HFF-Myc (cell line): ENCODE measurements around the gene WDFY2.
"Not testable (repeated sequence)": the region's sequence is repeated elsewhere in the genome, so short reads cannot be mapped to it uniquely, and the experiment has no call there.

Experiments used
- DNase-seq: peaks from one replicate; pipeline ENCODE4 v3.0.0-alpha.2; 2011; ENCODE audit warnings: low read depth; ENCODE audit errors: extremely low read depth
- H3K4me3 ChIP-seq: replicated peaks from 2 replicates; pipeline ENCODE4 v1.5.1; 2011; ENCODE audit warnings: low read depth, mild to moderate bottlenecking, control low read depth, low read length
- CTCF ChIP-seq: IDR thresholded peaks from 2 replicates; pipeline ENCODE4 v1.5.1; 2012; ENCODE audit warnings: mild to moderate bottlenecking, low read depth, low read length, control low read depth; ENCODE audit errors: missing control alignments

WDFY2 gene

DNA sequence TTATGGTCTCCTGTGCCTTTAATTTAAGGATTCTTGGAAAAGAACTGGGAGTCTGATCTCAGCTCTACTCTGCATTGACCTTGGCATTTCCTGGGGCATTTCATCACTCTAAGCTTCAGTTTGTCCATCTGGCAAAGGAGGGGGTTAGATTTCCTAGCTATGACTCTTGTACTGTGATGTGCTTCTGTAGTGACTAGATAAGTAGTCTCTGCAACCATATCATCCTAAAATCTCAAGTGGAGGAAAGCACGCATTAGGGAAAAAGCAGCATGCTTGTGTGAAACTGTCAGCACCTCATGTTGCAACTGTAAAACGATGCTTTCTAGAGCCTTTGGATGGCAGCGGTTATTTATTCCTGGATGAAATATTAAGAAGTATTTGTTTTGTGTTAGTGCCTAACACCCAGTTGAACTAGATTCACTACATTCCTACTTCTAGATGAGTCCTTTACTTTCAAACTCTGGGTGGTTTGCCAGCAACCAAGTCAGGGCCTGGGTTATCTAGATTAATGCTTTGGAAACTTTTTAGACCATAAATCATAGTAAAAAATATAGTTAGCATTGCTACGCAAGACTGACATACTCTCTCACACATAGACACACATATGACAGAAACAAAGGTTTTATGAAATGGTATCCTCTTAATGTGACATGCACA lies 6.8 kb downstream of the WDFY2 start:
- TF ChIP-seq CTCF: no peak
- 0 out of 2 replicates have a peak overlapping the region, but pooled peaks have one; percentile 1 for H3K4me3 ChIP-seq
- DNase-seq: peak; percentile 92

- not testable (repeated sequence) for DNase-seq, H3K4me3 ChIP-seq
Observed at GRCh38 chr13:51591938-51592337, 7.7 kb downstream of the WDFY2 start.

DNA sequence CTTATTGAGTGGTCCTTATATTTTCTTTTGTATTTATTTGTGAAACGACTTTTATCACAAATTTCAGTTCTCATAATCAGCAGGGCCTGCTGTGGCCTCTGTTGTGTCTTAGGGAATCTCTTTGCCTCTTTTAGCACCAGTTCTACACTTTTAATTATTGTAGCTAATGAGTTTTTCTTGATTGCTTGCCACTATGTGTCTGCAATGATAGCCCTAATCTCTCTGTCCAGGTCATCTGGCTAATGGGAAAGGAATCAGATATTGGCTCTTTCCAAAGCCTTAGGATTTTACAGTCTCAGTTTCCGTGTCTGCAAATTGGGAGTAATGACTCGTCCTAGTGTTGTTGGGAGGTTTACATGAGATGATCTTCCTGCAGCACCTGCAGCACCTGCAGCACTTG lies 10.2 kb downstream of the WDFY2 start:
- no peak for DNase-seq
- TF ChIP-seq CTCF: no peak
- H3K4me3 ChIP-seq: no peak overlapping the region

DNA sequence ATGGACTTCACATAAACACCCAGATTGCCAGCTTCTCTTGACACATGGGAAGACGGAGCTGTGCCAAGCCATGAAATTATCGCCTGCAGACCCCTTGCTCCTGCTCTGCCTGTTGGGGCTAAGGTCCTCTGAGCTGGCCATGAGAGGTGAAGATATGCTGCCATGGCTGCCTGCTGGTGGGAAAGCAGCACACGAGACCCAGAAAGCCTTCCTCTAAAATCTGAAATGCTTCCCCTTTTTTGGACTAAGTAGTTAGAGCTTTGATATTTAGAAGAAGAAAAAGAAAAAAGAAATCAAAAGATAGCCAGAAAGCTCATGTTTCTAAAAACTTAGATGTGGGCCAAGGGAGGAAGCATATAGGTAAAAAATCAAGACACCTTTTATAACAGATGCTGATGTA lies 11.2 kb downstream of the WDFY2 start:
- no peak for DNase-seq
- H3K4me3 ChIP-seq: no peak overlapping the region
- no peak for TF ChIP-seq CTCF

- no peak for TF ChIP-seq CTCF
- H3K4me3 ChIP-seq: no peak overlapping the region
- no peak for DNase-seq
Observed at GRCh38 chr13:51596541-51596940, 12.3 kb downstream of the WDFY2 start.

DNA sequence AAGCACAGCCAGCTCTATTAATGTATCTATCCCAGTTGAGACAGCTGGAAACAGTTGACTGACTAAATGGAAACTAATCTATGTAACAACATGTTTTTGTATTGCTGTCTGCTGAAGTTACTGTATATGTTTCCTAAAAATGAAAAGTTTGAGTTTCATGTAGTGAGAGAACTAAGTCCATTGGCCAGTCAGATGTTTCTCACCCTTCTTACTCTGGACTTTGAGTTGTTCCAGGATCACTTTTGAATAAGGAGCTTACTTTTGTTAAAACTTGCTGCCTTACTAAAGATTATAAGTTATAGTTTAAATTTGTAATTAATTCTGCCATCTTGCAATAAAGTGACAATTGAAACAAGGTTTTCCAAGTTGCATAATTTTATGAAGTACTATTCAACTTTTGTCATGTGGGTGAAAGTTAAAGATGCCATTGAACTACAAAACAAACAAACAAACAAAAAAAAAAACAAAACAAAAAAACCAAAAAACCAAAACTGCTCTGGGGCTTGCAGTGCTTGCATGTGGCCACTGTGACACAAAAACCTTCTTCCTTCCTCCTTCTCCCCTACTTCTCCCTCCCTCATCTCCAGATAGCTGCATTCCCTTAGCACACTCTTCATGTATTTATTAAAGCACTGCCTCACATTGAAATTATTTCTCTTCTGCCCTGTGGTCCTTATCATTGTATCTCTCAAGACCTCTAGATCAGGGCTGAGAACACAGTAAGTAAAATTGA lies 15.3 kb downstream of the WDFY2 start:
- TF ChIP-seq CTCF: no peak
- DNase-seq: no peak
- no peak overlapping the region for H3K4me3 ChIP-seq

DNA sequence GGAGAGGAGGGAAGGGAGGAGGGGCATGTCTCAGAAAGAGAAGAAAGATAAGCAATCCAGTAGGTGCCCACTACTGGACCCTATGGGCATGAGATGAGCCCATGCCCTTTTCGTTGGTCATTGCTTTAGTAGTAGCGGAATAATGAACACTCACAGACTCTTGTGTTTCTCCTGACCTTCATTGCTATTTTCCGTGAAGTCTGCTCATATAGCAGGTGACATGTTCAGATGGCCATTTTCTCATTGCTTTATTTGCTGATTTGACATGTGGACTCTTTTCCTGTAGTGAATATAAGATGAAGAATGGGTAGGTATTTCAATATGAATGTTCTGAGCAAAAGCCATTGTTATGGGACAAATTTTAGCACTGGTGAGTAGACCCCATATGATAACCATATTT lies 16.4 kb downstream of the WDFY2 start:
- TF ChIP-seq CTCF: no peak
- no peak overlapping the region for H3K4me3 ChIP-seq
- DNase-seq: no peak
